Mucosa of gallbladder (tissue), 1 donor: Measurements from ENCODE around the gene EP400. TPM values are rescaled to one million over a fixed set of nuclear protein-coding genes. Genes with fewer than 3 reads are reported as not detected.
"Not testable (repeated sequence)": the region's sequence is repeated elsewhere in the genome, so short reads cannot be mapped to it uniquely, and the experiment has no call there.

Source experiments
- DNase-seq: peaks from one replicate; pipeline ENCODE4 v3.0.0-alpha.2; 2020; ENCODE audit warnings: low spot score
- total RNA-seq: library from RNA; stranded (reverse); gene quantifications from one replicate; pipeline ENCODE4 v1.2.1, GENCODE V29; 2021
- donor health status: DM: no; HTN: no; CAD: no.

EP400 gene
- total RNA-seq, 1 donor from 2014 or later = 42.5 TPM

DNA sequence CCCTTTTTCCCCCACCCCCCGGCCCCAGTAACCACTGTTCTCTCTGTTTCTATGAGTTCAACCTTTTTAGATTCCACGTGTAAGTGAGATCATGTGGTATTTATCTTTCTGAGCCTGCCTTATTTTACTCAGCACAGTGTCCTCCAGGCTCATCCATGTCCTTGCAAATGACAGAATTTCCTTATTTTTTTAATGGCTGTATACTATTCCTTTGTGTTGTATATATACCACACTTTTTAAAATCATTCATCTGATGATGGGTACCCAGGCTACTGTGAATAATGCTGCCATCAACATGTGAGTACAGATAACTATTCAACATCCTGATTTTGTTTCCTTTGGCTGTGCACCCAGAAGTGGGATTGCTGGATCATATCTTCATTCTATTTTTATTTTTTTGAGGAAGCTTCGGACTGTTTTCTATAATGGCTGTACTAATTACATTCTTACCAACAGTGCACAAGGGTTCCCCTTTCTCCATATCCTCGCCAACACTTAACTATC is 139.7 kb downstream of the EP400 start:
- no peak for DNase-seq

DNA sequence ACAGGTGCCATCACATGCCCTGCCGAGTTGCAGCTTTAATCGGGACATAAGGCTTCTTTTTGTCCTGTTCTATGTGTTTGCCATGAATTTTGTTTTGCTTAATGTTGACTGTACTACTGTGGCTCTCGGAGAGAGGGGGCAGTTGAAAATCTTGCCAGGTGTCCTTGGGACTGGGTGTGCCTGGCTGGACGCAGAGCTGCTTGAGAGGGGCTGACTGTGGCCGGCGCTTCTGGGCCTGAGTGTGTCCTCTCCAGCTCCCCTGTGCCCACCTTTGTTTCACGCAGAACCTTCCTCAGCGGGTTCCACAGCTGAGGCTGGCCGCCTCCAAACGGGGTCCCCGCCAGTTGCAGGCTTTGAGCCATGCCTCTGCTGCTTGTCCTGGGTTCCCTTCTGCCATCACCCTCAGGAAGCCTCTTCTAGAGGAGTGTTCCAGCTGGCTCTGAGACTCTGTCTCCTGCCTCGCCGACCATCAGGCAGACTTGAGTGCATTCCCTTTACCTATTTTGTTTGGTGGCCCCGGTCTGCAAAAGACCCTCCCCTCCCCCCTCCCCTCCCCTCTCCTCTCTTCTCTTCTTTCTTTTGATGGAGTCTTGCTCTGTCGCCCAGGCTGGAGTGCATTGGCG is 144.6 kb downstream of the EP400 start:
- no peak for DNase-seq

DNA sequence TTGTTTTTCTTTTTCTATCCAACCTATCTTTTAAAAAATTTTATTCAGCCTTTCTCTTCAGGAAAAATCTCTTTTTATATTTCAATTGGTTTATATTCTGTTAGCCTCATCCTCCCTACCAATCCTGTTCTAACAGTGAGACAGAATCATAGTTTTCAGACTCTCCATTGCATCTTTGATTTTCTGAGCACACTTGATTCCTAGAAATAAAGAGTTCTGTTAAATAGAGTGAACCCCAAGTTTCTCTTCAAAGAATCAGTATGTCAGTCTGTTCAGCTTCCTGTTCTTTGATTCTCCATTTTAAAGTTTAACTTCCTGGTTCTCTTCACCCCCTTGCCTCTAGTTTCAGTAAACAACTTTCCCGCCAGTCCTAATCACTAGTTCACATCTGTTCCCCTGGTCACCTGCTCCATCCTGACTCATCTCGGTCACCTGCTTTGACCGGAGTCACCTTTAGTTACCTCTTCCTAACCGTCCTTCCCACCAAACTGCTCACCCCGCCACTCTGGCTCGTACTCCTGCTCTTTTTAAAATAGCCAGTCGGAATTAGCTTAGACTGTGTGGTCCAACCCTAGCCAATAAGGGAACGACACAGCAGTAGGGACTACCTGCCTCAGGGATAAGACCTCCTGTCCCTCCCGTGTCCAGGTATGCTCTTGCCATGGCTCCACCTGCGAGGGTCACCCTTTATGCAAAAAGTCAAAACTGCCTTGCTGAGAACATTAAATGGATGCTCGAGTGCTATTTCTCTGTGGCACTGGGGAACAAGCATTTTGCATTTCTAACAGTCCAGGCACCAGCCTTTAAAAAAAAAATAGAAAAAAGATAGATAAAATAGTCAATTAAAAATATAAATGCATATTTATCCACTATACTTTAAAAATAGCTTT is 146.0 kb downstream of the EP400 start:
- DNase-seq = no peak

DNA sequence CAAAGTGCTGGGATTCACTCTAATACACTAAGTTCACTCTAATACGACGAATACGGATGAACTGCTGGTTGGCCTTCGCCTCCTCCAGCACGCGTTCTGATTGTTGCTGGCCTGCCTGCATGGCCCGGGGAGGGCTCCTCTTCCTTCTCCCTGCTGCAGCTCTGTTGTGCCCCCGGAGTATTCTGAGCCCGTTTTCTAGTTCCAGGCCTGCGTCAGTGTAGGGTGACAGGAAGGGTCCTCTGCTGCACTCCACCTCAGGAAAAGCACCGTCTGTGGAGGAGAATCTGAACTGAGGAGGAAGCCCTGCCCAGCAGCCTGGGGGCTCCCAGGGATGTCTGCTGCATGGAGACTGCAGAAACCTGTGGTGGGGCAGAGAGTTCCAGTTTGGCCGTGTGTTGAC is 150.0 kb downstream of the EP400 start:
- DNase-seq = no peak

DNA sequence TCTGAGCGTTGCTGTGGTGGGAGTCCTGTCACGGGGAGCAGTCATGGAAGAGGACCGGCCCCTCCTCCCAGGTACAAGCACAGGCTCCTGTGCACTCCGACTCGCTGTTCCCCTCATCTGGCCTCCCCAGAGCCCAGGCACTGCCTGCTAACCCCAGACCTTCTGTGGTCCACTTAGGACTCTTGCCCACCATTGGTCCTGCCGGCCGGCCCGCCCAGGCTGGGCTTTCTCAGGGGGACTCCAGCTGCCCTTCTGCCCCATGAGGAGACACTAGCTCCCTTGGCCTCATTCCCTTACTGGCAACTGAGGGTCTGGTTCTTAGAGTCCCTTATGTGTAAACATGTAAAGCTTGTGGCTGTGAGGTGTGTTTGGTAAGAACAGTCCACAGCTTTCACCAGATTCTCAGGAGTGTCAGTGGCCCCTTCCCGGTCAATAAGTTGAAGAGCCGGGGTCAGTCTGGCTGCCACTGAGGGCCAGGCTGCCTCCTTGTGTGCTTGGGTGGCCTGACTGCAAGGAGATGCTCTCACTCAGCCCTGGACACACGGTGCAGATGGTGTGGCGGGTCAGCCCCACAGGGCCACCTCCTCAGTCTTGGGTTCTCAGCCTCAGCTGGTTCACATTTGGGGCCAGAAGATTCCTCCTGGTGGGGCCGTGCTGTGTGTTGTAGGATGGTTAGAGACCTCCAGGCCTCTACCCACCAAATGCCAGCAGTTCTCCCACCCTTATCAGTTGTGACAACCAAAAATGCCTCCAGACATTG is 150.7 kb downstream of the EP400 start:
- no peak for DNase-seq

DNA sequence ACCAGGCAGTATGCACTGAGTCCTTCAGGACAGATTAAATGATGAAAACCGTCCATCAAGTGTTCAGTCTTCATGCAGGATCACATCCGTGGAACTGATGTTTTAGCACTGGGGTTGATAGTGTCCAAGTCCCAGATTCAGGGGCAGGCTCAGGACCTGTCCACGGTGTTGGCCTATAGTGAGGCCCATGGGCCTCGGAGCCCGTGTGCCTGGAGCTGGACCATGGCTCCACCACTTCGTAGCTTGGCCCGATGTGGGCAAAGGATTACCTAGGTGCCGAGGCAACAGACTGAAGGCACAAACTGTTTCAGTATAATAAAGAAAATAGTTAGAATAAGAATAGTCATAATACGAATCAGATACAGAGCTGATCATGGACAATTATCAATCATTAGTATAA is 152.6 kb downstream of the EP400 start:
- no peak for DNase-seq

DNA sequence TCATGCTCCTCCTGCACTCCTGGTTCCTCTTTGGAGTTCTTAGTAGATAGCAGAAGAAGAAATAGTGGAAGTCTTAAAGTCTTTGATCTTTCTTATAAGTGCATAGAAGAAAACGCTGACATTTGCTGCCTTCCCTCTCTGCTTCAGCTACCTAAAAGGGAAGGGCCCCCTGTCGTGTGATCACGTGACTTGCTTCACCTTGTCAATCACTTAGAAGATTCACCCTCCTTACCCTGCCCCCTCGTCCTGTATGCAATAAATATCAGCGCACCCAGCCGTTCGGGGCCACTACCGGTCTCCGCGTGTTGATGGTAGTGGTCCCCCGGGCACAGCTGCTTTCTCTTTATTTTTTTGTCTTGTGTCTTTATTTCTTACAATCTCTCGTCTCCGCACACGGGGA is 153.3 kb downstream of the EP400 start:
- DNase-seq = not testable (repeated sequence)

DNA sequence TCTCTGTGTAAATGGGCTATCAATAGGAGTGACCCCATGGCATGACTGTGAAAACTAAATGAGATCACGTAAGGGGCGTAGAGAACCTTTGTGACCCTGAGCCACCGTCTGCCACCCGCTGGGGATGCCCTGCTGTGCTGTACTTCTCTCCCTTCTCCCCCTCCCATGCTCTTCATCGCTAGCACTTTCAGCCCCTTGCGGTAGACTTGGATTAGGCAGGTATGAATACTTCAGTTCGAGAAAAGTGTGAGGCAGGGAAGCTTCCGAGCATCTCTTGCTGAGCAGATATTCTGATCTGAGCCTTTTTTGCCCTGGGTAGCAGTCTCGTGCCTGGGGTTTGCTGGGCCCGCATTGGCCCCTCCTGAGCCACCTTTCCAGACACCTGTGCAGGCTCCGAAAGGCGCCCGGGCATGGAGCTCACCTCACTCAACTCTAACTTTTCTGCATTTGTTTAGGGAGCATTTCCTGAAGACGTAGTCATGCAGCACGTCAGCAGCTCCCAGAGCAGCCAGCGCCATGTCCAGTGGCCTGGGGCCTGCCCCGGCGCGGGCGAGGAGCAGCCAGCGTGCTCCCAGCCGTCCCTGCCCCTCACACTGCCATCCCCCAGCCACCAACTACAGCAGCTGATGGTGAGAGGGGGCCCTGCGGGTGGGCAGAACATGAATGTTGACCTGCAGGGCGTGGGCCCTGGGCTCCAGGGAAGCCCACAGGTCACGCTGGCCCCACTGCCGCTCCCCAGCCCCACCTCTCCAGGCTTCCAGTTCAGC is 154.0 kb downstream of the EP400 start:
- DNase-seq = no peak

DNA sequence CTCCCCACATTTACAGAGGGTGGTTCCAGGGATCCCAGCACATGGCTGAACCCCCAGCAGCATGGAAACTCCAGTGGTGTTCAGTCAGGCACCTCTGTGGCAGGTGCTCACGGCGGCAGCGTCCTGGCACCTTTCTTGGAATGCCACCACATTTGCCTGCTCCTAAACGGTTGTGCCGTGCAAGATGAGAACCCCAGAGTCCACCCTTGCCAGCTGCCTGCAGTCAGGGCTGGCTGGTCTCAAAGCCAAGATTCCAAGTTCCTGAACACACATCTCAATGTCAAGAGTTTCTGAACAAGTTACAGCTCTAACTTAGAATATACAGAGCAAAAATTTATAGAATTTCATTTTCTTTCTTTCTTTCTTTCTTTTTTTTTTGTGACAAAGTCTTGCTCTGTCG is 155.7 kb downstream of the EP400 start:
- DNase-seq = no peak

DNA sequence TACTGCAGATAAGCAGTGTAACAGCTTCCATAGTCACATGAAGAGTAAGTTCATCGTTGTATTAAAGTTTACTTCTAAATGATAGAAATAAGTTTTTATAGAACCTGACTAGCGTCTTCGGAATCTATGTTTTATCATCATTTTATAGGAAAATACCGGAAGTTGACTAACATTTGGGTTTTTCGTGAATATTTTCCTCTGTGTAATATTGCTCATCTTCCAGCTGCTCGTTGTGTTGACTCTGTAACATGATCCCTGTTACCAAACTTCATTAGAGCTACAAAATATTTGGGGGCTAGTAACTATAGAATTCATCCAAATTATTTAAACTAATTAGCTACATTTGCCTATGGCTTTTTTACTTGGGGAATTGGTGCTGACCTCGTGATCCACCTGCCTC is 157.2 kb downstream of the EP400 start:
- no peak for DNase-seq

DNA sequence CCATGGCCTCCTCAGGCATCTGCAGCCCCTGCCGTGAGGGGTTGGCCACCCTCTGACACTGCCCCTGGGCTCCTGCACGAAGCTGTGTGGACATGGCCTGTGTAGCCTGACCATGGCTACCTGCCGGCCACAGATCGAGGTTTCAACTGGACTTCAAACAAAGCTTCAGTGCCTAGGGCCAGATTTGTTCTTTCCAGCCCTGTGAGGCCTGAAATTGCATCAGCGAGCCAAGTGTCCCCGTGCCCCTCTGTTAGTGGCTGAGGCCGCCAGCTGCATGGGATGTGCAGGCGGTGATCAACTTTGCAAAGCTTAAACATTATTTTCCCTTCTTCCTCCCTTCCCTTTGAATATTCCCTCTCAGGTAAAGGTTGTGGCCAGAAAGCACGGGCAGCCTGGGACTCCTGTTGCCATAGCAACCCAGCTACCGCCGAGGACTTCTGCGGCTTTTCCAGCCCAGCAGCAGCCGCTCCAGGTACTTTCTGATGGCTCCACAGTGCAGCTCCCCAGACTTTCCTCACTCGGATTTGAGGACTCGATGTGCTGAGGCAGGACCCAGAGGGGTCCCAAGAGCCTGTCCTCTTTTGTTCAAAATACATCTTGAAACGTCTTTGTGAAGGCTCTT is 158.6 kb downstream of the EP400 start:
- DNase-seq = no peak

DNA sequence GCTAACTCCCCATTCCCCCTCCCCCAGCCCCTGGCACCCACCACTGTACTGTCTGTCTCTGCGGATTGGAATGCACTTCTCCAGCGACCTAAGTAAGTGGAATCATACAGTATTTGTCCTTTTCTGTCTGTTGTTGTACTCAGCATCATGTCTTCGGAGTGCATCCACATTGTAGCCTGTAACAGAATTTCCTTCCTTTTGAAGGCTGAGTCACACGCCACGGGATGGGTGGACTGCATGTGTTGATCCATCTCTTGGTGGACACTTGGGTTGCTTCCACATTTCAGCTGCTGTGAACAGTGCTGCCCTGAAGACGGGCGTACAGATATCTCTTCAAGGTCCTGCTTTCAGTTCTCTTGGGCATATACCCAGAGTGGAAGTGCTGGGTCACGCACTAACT is 160.0 kb downstream of the EP400 start:
- DNase-seq = no peak

DNA sequence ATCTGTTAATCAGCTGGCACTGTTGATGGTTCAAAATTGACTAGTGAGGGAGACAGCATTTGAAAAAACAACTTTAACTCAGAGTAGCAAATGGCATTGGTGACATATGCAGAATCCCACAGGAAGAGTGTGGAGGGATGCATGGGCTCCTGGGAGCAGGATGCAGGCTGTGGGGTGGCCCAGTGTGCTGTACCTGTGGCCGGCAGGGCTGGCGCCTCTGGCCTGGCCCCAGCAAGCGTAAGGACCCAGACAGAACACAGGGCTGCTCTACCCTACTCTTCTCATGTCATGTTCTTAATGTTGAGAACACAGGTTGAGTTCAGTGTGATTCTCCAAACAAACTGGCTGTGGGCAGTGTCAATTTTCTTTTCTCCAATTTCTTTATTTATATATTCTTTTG is 160.9 kb downstream of the EP400 start:
- DNase-seq = no peak

DNA sequence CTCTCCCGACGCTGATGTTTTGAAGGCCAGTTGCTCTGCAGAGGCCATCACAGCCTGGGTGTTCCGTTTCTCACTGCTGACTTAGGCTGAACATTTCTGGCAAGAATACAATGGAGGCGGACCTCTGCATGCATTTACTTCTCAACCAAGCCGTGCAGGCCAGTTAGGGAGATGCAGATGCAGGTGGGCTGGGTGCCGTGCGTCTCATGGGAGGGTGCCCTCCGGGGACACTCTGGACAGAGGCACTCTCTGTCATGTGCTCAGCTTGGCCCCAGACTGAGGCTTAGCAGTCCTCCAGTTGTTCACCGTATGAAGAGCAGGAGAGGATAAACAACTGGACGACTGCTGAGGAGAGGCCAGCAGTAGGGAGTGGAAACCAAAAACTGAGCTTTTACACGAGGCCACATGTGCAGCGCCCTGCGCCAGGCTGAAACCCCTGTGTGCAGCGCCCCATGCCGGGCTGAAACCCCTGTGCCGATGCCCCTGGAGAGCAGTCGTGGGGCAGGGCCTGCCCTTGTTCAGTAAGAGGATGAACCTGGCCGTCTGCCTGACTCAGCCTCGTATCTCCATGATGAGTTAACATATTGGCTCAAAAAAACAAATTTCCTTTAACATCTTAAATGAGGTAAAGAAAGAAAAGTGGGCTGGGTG is 162.0 kb downstream of the EP400 start:
- no peak for DNase-seq

DNA sequence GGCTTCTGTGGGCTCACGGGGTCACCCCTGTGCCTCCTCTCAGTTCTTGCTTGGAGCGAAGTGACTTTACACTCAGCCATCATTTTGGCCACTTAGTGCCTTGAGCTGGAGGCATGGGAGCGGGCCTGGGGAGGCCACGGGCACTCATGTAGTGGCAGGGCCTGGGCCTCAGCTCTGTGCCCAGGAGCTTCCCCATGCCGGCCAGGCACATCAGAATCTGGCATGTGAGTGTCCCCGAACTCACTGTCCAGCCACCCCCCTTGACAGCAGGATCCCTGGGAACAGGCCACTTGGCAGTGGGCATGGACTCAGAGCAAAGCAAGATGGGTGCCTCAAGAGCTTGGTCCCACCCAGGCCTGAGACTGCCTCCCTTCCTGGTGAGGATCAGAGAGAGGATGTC is 164.9 kb downstream of the EP400 start:
- no peak for DNase-seq

DNA sequence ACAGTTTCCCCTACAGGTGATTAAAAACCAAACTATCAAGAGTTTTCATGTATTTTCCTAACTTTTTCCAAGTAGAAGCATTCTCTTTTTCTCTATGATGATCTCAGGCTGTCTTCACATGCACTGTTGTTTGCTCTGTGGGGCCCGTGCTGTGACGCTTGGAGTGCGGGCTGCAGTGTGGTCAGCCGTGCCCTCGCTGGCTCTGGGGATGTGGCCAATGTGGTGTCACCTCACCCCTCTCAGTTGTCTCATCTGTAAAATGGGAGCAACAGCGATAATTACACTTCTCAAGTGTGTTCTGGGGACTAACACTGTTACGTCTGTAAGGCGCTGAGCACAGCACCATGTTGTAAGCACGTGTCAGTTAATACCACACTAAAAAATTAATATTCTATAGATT is 165.8 kb downstream of the EP400 start:
- no peak for DNase-seq

DNA sequence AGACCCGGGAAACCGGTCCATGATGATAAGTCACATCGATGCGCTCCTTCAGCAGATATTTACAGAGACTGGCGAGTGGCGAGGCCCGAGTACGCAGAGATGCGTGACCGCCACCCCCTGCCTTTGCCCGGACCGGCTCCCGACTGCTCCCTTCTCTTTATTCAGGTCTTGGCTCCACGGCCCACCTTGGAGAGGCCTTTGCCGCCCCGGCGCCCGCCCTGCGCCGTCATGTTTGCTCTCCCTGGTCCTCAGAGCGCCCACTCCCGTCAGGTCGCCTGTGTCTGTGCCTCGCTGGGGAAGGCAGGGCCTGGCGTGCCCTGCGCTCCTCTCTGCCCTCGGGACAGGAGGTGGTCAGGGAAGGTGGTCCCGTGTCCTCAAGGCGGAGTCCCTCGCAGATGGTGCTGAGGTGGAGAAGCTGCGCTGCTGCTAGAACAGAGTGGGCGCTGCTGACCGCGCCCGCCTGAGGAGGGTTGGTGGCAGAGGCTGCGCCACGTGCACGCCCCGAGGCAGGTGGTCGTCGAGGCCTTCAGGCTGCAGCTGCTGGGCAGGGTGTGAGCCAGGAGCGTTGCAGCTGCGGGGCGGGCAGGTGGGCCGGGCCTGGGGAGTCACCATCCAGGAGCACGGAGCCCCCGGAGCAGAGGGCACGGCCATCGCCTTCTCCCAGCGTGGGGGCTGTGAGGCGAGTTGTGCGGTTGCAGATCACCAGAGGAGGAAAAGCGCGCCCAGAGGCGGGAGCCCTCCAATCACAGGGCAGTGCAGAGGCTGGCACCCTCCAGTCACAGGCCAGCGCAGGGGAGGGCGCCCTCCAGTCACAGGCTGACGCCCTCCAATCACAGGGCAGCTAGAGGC is 167.2 kb downstream of the EP400 start:
- DNase-seq = no peak

DNA sequence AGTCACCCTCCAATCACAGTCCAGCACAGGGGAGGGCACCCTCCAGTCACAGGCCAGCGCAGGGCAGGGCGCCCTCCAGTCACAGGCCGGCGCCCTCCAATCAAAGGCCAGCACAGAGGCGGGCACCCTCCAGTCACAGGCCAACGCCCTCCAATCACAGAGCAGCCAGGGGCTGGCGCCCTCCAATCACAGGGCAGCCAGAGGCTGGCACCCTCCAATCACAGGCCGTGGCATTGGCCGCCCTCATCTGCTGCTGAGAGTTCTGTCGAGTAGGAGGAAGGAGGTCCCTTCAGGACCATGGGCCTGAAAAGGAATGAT is 167.8 kb downstream of the EP400 start:
- no peak for DNase-seq

DNA sequence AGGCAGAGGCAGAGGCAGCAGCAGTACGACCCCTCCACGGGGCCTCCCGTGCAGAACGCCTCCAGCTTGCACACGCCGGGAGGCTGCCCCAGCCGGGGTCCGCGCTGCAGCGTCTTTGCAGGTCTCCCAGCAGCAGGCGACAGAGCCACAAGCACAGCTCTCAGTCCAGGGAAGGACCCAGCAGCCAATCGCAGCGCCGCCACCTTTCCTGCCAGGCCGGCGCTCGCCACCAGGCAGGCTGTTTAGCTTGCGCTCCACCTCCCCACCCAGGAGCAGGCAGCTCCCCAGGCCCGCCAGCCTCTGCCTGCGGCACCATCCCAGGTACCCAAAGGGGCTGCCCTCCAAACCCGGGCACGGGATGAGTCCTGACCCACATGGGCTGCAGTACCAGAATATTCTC is 169.1 kb downstream of the EP400 start:
- DNase-seq = no peak

DNA sequence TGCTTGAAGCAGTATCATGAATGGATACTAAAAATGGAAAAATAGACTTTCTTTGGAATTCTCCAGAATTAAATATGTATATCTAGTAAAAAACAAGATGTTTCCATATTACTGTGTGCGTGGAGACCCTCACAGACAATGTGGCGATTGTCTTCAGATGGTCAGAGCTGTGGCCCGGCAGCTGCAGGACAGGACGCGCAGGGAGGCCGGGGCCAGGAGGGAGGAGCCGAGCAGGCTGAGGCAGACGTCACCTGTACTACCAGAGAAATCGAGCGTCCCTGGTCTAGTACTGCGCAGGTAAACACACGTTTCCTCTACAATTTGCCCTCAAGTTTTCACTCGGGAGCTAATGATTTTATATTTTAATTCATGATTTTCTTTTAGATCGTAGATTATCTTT is 171.5 kb downstream of the EP400 start:
- DNase-seq = no peak
